IMR-90 (cell line): ENCODE data around the gene KAZN. TPM values are rescaled to one million over a fixed set of nuclear protein-coding genes. Genes with fewer than 3 reads are reported as not detected.

Experiments
- ATAC-seq: fragments of 200-7000 bp; cut with Tn5 transposase; 2 replicates; pipeline ENCODE4 v1.9.1; 2020; ENCODE audit warnings: low read depth, mild to moderate bottlenecking, moderate library complexity
- BruUV-seq: library from RNA; stranded (reverse); fragments of 400-500 nt; replicated peaks from 2 replicates; lab custom pipeline; 2021; lab: Mats Ljungman, UMichigan
- CTCF ChIA-PET: fragments of 300-600 bp; formaldehyde crosslinking; extraction: SDS; loops from one replicate; lab custom pipeline; 2021; ENCODE audit warnings: antibody characterized with exemption; lab: Yijun Ruan, JAX
- POLR2A ChIA-PET: fragments of 300-600 bp; sonication (Branson Sonifier 250); formaldehyde crosslinking; loops from one replicate; lab custom pipeline; 2022; ENCODE audit warnings: antibody characterized with exemption; ENCODE audit not compliant: unreplicated experiment; lab: Charles Lee
- DNase-seq: peaks from one replicate; pipeline ENCODE4 v3.0.0; 2013
- H2AFZ ChIP-seq: replicated peaks from 2 replicates; pipeline ENCODE3; 2013; ENCODE audit warnings: low read length, mild to moderate bottlenecking; ENCODE audit not compliant: poor library complexity
- H2AK5ac ChIP-seq: 2 replicates; pipeline ENCODE4 v1.6.1; 2013; ENCODE audit warnings: low read depth, low read length, inconsistent platforms
- H2AK9ac ChIP-seq: replicated peaks from 2 replicates; pipeline ENCODE3; 2013; ENCODE audit warnings: mild to moderate bottlenecking, low read depth, low read length, moderate library complexity; ENCODE audit not compliant: poor library complexity
- H2BK120ac ChIP-seq: 2 replicates; pipeline ENCODE4 v1.6.1; 2013; ENCODE audit warnings: low read depth, low read length, inconsistent platforms
- H2BK15ac ChIP-seq: 3 replicates; pipeline ENCODE4 v1.6.1; 2013; ENCODE audit warnings: low read depth, low read length, inconsistent platforms
- H2BK20ac ChIP-seq: 2 replicates; pipeline ENCODE4 v1.6.1; 2013; ENCODE audit warnings: low read depth, mild to moderate bottlenecking, inconsistent platforms, low read length, moderate library complexity
- H2BK5ac ChIP-seq: 2 replicates; pipeline ENCODE4 v1.6.1; 2013; ENCODE audit warnings: mild to moderate bottlenecking, low read depth, low read length, inconsistent platforms; ENCODE audit not compliant: poor library complexity, severe bottlenecking
- H3K14ac ChIP-seq: replicated peaks from 2 replicates; pipeline ENCODE4 v1.6.1; 2013; ENCODE audit warnings: low read depth, low read length, inconsistent platforms
- H3K18ac ChIP-seq: 2 replicates; pipeline ENCODE4 v1.6.1; 2013; ENCODE audit warnings: low read depth, low read length, control low read depth
- H3K23ac ChIP-seq: 2 replicates; pipeline ENCODE4 v1.6.1; 2013; ENCODE audit warnings: low read depth, low read length, inconsistent platforms
- H3K27ac ChIP-seq: 2 replicates; pipeline ENCODE4 v1.5.1; 2013; ENCODE audit warnings: mild to moderate bottlenecking, control low read depth, low read length; ENCODE audit not compliant: insufficient read depth
- H3K27me3 ChIP-seq: 2 replicates; pipeline ENCODE4 v1.6.1; 2013; ENCODE audit warnings: low read length; ENCODE audit not compliant: control insufficient read depth, insufficient read depth
- H3K36me3 ChIP-seq: 2 replicates; pipeline ENCODE4 v1.6.1; 2013; ENCODE audit warnings: low read length, mixed read lengths; ENCODE audit not compliant: control insufficient read depth, insufficient read depth
- H3K4ac ChIP-seq: 2 replicates; pipeline ENCODE4 v1.6.1; 2013; ENCODE audit warnings: low read depth, low read length, inconsistent platforms
- H3K4me1 ChIP-seq: 2 replicates; pipeline ENCODE4 v1.6.1; 2013; ENCODE audit warnings: low read length, mixed read lengths; ENCODE audit not compliant: control insufficient read depth, insufficient read depth
- H3K4me2 ChIP-seq: 2 replicates; pipeline ENCODE4 v1.6.1; 2013; ENCODE audit warnings: low read depth, mild to moderate bottlenecking, control low read depth, low read length, moderate library complexity
- H3K4me3 ChIP-seq: 2 replicates; pipeline ENCODE4 v1.5.1; 2013; ENCODE audit warnings: low read depth, mild to moderate bottlenecking, control low read depth, low read length, moderate library complexity; ENCODE audit not compliant: insufficient read depth
- H3K56ac ChIP-seq: 2 replicates; pipeline ENCODE4 v1.6.1; 2013; ENCODE audit warnings: low read length, inconsistent platforms; ENCODE audit not compliant: insufficient read depth; ENCODE audit errors: extremely low read depth
- H3K79me1 ChIP-seq, 2 experiments: 2 replicates each; pipeline ENCODE4 v1.6.1; 2013; ENCODE audit warnings: low read length in 2 of 2, inconsistent platforms in 1 of 2, low read depth in 1 of 2
- H3K9ac ChIP-seq: 2 replicates; pipeline ENCODE4 v1.6.1; 2013; ENCODE audit warnings: low read depth, low read length, control low read depth
- H3K9me1 ChIP-seq: 2 replicates; pipeline ENCODE4 v1.6.1; 2013; ENCODE audit warnings: low read length, inconsistent platforms; ENCODE audit not compliant: insufficient read depth
- H3K9me3 ChIP-seq: 2 replicates; pipeline ENCODE4 v1.6.1; 2013; ENCODE audit warnings: low read length; ENCODE audit not compliant: control insufficient read depth, insufficient read depth
- H4K20me1 ChIP-seq: 2 replicates; pipeline ENCODE4 v1.6.1; 2013; ENCODE audit warnings: low read length, inconsistent platforms; ENCODE audit not compliant: insufficient read depth
- H4K5ac ChIP-seq: 2 replicates; pipeline ENCODE4 v1.6.1; 2013; ENCODE audit warnings: mild to moderate bottlenecking, low read depth, low read length, control low read depth
- H4K8ac ChIP-seq, 2 experiments: 2 replicates each; pipeline ENCODE4 v1.6.1; 2013; ENCODE audit warnings: low read depth in 2 of 2, low read length in 2 of 2, control low read depth in 1 of 2, inconsistent platforms in 1 of 2
- H4K91ac ChIP-seq: 2 replicates; pipeline ENCODE4 v1.6.1; 2013; ENCODE audit warnings: low read depth, low read length, inconsistent platforms; ENCODE audit not compliant: insufficient read depth
- CHD1 ChIP-seq: IDR thresholded peaks from 2 replicates; pipeline ENCODE4 v1.6.1; 2012; ENCODE audit warnings: low read depth, low read length, improper control_type of control experiment
- MAFK ChIP-seq: IDR thresholded peaks from 2 replicates; pipeline ENCODE4 v1.6.1; 2012; ENCODE audit warnings: low read depth, low read length, improper control_type of control experiment
- MAZ ChIP-seq: IDR thresholded peaks from 2 replicates; pipeline ENCODE4 v1.6.1; 2012; ENCODE audit warnings: low read depth, mild to moderate bottlenecking, low read length, improper control_type of control experiment, moderate library complexity, borderline replicate concordance
- MXI1 ChIP-seq: IDR thresholded peaks from 2 replicates; pipeline ENCODE4 v1.6.1; 2012; ENCODE audit warnings: low read depth, mild to moderate bottlenecking, low read length, moderate library complexity, borderline replicate concordance
- POLR2A ChIP-seq: IDR thresholded peaks from 2 replicates; pipeline ENCODE4 v1.6.1; 2012; ENCODE audit warnings: mild to moderate bottlenecking, low read depth, low read length
- RAD21 ChIP-seq: IDR thresholded peaks from 2 replicates; pipeline ENCODE4 v1.6.1; 2012; ENCODE audit warnings: low read length, improper control_type of control experiment
- WGBS, 2 experiments: methylation state at CpG; one replicate each; pipeline versions ENCODE4 v1.1.5 to v1.1.7; 2013; ENCODE audit warnings: missing lambda C conversion rate in 2 of 2; ENCODE audit not compliant: insufficient read length in 1 of 2; ENCODE audit errors: extremely low coverage in 2 of 2; 5-methylcytosine and 5-hydroxymethylcytosine counted together
- dilution Hi-C: fragments of 300-500 bp; cut with HindIII; formaldehyde crosslinking; loops from one replicate; pipeline ENCODE4 v1.14.3; 2018; ENCODE audit warnings: low sequenced_read_pairs; ENCODE audit not compliant: unreplicated experiment
- in situ Hi-C: fragments of 300-500 bp; cut with MboI; formaldehyde crosslinking; loops from 3 replicates; pipeline ENCODE4 v1.14.3; 2019; ENCODE audit warnings: low sequenced_read_pairs, inconsistent platforms, mixed read lengths
- intact Hi-C: fragments of 100-400 bp; cut with micrococcal nuclease; formaldehyde crosslinking; loops from 2 replicates; pipeline ENCODE4 v1.10.0; 2022
- polyA plus RNA-seq, 3 experiments: library from polyadenylated mRNA; depleted of rRNA; stranded (reverse); fragments of >200 nt; gene quantifications; 2 replicates each; pipeline ENCODE4 v1.2.3, GENCODE V29; 2012; ENCODE audit warnings: low replicate concordance in 1 of 3
- total RNA-seq: library from RNA; depleted of rRNA; stranded (reverse); fragments of >200 nt; gene quantifications from 2 replicates; pipeline ENCODE4 v1.2.3, GENCODE V29; 2012

The KAZN gene
- total and polyA plus RNA-seq, 2 of the 4 experiments (the other 2 are of a cell fraction), result 5.2 to 10.5 TPM

DNA sequence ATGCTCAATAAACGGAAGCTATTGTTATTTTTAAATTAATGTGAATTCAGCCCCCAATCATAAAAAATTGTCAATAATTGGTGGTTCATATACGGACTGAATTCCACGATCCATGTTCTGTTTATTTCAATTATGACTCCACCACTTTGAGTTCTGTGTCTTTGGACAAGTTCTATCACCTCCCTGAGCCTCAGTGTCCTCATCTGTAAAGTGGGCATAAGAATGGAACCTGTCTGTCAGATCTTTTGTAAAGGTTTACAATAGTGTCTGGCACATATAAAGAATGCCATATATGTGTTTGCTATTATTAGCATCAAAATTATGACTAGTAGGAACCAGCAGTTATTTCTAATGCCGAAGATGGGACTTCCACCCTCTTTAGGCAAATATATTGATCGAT is 183.3 kb downstream of the KAZN start:
- Histone ChIP-seq H3K4me1 (no peaks in the 10 kb centered on the region), H3K23ac (no peak overlapping the region), H3K79me1 (no peaks in the 10 kb centered on the region), H3K4me2 (no peak overlapping the region), H2BK120ac (no peak overlapping the region), H3K9me1 (no peaks in the 10 kb centered on the region), H2BK20ac (no peak overlapping the region), H4K91ac (no peak overlapping the region), H2BK5ac (no peak overlapping the region), H3K27me3 (peaks cover 2% of the 10 kb centered on the region), H4K5ac (no peak overlapping the region), H3K18ac (no peak overlapping the region), H3K27ac (no peak overlapping the region), H2AFZ (no peak overlapping the region), H2AK9ac (no peak overlapping the region), H4K20me1 (no peaks in the 10 kb centered on the region), H3K14ac (no peak overlapping the region), H2BK15ac (no peak overlapping the region), H2AK5ac (no peak overlapping the region), H3K56ac (no peak overlapping the region), H3K9ac (no peak overlapping the region), H4K8ac (no peak overlapping the region), H3K4me3 (no peak overlapping the region), H3K4ac (no peak overlapping the region), H3K9me3 (no peaks in the 10 kb centered on the region), H3K36me3 (no peaks in the 10 kb centered on the region)
- ChIA-PET CTCF (no interaction called here), POLR2A (no interaction called here)
- DNase-seq (no peak), ATAC-seq (no peak)
- dilution Hi-C loops, result no loop called here
- no peak for TF ChIP-seq MAFK
- TF ChIP-seq MXI1, result no peak
- TF ChIP-seq RAD21, result no peak
- no peak for TF ChIP-seq CHD1
- TF ChIP-seq POLR2A, result no peak
- TF ChIP-seq MAZ, result no peak
- intact Hi-C loops, result no loop called here
- no CpG with 5 or more reads among the region's 5 CpGs for WGBS, 2 experiments
- no TSS peak for BruUV-seq
- in situ Hi-C loops, result no loop called here
